SH-SY5Y (cell line): ENCODE data around the gene TINCR.

Experiments used
- GATA2 ChIP-seq: IDR thresholded peaks from 2 replicates; pipeline ENCODE4 v1.6.1; 2011; ENCODE audit warnings: mild to moderate bottlenecking, low read depth, low read length
- GATA3 ChIP-seq: IDR thresholded peaks from 2 replicates; pipeline ENCODE4 v1.6.1; 2011; ENCODE audit warnings: low read depth, mild to moderate bottlenecking, low read length, moderate library complexity

TINCR gene

DNA sequence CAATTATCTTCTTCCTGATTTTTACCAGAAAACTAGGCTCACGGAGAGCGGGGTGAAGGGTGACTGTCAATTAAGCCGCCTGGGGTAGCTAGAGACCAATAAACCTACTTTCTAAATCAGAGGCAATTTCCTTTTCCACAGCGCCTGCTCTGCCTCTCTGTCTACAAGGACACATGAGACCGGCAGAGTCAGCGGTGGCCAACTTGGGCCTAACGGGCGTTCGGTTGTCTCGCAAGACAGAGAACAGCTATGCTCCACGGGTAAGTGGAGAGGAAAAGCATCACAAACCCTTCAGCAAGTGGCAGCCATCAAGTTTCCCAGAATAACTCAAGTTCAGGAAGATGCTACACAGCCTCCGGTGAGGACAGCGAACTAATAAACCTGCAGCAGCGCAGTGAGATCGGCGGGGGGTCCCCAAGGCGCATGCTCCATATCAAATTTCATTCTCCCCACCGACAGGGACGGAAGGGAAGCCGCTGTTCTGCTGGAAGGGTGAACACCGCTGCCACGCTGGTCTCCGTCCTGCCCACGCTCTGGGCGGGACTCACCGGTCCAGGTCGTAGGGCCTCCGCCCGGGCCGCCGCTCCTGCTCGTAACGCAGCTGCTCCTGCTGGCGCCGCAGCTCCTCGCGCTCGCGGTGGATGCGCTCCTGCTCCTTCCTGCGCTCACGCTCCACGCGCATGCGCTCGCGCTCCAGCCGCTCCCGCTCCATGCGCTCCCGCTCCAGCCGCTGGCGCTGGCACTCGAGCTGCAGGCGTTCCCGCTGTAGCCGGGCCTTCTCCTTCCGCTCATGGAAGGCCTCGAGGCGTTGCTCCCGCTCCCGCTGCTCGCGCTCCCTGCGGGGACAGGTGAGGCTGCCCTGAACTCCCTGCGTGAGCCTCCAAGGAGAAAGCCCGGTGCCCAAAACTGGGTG, 25.8 kb upstream of the TINCR start:
- TF ChIP-seq GATA3: no peak
- TF ChIP-seq GATA2: no peak

DNA sequence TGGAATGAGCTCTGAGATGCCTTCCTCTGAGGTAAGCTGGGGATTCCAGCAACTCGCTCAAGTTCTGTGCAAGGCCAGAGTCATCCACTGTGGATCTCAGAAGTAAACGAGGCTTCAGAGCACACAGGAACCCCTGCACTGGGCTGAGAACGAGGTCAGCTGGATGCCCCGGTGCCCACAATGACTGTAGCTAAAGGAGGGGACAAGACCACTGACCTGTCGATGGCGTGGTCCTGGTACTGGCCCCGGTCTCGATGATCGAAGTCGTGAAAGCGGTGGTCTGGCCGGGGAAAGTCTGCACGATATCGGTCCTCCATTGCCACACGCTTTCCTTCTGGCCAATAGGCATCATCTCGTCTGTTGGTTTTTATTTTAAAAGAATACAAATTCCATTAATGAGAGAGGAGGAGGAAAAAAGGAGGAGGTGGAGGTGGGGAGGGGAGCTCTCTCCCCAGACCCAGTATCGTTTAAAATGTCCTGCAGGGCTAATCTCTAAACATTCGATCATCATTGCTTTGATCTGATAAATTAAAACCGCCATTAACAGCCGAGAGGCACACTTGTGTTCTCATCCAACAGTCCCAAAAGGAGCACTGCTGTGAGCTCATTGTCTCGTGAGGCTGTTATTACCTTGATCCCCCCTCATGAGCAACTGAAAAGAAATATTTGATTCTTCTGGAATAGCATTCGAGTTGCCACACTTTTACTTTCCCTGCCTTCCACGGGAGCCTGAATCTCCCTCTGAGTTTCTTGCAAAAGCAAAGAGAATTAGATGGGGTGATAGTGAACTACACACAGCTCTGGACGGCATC, 25.0 kb upstream of the TINCR start:
- TF ChIP-seq GATA2 (peak; percentile 72), GATA3 (no peak)

DNA sequence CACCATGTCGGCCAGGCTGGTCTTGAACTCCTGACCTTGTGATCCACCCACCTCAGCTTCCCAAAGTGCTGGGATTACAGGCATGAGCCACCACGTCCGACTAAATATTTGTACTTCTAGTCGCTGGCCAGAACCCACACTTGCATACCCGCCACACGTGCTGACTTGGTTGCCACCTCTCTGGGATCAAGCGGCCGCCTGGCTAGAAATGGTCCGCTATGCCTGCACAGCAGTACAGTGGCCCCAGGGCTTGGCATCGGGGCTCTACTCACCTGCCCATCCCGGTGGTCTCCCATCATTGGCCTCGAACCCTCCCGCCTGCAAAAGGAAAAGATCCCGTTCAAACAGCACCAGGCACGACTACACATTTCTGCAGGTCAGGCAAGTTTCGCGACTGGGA, 23.7 kb upstream of the TINCR start:
- TF ChIP-seq GATA3 (no peak), GATA2 (no peak)

DNA sequence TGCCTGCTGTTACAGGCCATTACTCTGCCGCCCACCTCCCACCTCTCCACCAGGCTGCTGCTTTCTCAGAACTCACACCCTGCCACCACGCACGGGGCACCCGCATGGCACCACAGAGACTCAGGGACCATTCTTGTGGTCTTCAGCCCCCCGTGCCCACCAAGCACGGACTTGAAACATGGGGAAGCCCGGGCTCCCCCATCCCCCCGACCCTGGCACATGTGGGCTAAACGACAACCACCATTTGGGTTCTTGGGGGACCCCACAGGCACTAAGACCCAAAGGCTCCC, 23.1 kb upstream of the TINCR start:
- TF ChIP-seq GATA3: no peak
- TF ChIP-seq GATA2: no peak

DNA sequence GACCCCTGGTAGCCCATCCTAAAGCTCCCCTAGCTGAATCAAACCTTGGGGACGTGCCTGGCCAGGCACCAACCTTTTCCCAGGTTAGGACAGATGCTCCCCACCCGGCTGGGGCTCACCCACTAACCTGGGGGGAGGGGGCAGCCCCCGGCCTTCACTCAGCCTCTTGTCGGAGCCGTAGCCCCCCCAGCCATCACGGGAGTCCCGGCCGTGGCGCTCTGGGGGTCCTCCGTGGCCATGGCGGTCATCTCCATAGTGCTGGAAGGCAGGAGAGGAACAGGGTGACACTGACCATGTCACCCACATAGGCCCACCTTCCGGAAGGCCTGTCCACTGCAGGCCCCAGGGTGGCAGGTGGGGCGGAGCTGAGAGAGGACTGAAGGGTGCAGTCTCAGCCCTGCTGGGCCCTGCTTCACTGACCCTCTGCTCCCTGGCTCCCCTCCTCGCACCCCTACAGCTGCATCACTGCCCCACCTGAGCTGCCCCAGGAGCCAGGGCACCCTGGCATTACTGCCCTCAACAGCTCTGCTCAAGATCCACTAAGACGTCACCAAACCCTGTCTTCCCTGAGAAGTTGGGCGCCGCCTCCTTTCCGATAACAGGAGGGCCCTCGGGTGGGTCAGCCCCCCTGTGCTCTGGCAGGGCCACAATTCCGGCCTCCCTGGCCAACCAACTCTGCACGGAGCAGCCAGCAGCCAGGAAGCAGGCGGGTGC, 22.6 kb upstream of the TINCR start:
- no peak for TF ChIP-seq GATA2
- TF ChIP-seq GATA3: no peak

DNA sequence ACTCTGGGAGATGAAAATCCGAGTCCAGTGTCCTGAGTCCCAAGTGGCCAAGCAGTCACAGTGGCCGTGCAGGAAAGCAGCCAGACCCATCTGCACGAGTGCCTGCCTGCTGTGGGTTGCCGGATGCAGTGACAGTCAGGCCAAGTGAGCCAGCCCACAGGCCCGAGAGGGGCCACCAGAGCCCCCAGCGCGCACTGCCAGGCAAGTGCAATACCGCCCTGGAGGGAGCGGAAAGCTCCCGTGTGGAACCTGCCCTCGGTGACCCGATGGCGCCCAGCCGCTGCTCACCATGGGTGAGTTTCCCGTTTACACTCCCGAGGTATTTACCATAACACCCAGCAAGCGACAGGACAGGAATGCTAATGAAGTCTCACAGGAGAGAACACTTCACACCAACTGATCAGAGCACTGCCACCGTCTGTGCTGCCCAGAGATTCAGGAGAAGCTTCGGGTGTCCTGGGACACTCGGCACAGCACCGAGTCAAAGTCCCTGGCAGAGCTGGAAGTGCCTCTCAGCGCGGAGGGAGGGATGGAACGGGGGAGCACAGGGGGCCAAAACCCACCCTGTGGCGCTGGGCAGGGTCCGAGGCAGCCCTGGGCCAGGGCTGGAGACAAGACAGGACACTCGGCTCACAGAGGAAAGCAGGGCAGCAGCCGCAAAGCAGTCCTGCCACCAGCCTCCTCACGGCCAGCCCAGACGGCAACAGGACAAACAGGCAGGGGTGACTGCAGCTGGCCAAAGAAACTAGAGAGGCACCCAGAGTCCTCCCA, 21.3 kb upstream of the TINCR start:
- no peak for TF ChIP-seq GATA2
- no peak for TF ChIP-seq GATA3

DNA sequence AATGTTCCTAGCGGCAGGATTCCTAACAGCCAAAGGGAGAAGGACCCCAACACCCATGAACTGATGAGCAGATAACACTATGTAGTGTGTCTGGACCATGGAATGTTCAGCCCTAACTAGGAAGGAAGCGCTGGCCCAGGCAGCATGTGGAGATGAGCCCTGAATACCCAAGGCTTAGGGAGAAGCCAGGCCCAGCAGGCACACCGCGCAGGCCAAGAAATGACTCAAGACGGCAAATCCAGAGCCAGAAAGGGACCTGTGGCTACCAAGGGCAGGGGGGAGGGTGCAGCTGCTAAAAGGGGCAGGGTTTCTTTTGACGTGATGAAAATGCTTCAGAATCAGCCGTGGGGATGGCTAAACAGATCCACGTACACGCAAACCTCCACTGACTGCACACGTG, 20.7 kb upstream of the TINCR start:
- TF ChIP-seq GATA2 (no peak; the same call in 1 of the 2 replicates), GATA3 (no peak)

DNA sequence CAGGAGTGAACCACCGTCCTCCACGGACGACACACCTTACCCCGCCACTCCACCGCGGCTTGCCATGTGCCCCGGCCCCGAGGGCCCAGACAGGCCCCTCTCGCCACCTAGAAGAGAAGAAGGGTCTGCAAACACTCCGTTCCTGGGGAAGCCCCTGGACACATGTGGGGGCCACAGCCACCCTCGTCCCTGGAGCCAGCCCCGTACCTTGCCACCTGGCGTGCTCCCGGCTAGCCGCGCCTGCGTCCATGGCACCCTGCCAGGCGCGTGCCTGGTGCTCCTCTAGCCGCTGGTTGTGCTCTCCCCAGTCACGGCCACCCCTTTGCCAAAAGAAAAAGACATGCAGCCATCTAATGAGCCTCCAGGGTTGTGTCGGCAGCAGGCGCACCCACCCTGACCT, 19.9 kb upstream of the TINCR start:
- no peak for TF ChIP-seq GATA2
- TF ChIP-seq GATA3: no peak

DNA sequence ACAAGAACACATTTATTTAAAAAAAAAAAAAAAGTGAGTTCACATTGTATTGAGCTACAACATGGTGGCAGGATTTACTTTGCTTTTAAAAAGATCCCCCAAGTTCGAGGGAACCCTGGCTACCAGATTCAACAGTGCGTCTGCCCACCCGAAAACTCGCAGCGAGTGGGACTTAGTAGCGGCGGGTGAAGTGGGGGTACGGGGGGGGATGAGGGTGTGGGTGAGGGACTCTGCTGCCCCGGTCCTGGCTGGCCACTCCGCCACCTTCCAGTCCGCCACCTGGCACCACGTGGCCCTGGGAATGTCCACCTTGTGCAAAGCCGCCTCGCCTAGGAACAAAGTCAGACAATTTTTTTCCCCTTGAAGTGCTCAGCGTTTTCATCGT, 19.3 kb upstream of the TINCR start:
- TF ChIP-seq GATA2 (no peak), GATA3 (no peak)

DNA sequence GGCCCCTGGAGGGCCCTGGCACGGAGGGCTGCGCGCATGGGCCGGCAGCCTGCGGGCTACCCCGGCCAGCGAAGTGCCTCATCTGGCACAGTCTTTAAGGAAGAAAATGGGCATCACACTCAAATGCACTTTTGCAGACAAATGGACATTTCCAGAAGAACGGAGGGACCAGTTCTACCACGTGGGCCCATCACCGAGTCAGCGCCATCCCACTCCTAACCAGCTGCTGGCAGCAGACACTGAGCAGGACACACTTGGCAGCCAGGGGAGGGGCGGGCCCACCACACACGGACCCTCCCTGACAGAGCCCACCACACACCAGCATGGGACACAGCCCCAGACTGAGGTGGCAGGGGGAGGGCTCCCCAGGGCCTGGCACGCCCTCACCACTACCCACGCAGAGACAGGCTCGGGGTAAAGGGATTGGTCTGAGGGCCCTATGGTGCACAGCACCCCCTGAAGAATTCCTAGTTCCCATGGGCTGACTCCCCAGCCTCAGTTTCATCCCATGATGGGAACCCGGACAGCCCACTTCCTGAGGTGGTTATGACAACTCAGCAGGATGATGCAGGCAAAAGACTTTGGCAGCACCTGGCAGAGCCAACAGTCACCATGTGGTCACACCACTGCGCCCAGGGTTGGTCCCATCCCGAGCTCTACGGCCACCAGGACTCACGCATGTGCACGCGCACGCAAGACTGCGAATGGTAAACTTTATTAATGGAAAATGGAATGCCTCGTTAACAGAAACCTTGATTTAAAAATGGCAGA, 18.7 kb upstream of the TINCR start:
- TF ChIP-seq GATA2: no peak
- no peak for TF ChIP-seq GATA3

DNA sequence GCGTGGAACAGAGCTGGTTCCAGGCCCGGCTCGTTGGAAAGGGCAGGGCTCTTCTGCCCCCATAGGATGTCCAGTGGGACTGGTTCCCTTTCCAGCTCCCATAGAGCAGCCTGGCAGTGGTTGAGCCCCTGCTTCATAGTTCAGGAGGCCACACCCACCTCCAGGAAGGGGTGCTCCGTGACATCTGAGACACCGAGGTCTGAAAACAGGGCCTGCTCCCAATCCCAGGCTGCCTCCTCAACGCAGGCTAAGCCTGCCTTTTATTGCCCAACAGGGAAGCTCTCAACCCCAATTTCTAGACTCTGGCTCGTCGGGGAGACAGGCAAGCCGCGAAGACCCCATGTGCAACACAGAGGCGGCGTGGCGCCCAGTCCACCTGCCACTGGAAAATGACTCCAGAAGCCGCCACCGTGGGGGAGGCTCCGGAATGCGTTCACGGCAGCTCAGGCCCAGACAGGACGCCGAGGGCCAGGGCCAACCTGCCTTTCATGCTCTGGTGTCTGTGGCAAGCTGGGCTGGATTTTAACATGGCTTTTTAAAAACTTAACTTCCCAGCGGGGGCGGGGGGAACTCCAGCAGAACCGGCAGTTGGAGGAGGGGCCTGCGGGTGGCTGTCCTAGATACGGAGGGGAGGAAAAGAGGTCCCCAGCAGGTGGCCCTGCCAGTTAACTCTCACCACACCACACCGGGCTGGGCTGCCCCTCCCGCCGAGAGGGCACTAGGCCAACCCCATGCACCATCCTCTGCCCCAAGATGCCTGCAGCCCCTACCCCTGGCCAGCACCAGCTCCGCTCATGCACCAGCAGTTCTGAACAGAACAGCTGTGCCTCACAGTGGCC, 17.9 kb upstream of the TINCR start:
- TF ChIP-seq GATA3: no peak
- TF ChIP-seq GATA2: no peak

DNA sequence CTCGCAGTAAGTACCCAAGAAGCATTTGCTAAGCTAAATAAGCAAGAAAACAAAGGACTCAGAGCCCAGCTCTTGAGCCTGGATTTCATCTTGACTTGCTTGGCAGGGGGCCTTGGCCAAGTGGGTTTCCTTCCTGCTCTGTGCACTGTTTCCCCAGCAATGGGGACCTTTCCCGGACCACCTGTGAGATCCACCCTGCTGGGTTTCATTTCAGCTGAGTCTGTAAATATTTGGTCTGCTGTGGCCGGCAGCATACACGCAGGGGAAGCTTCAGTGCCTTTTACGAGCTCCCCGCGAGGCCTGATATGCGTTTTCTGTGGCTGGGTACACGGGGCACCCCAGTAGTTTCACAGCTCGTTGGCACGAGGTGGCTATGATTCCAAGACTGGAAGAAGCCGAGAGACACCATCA, 12.4 kb upstream of the TINCR start:
- no peak for TF ChIP-seq GATA3
- TF ChIP-seq GATA2: no peak
